Measurements from ENCODE around the gene ITPKC.
"Not testable (repeated sequence)": the region's sequence is repeated elsewhere in the genome, so short reads cannot be mapped to it uniquely, and the experiment has no call there.

ITPKC gene

GRCh38 chr19:40776932-40777644 lies 60.2 kb downstream of the ITPKC start:
- H3K27ac Mint-ChIP-seq, result peak overlapping the region; percentile 92 to 99
- H3K27me3 Mint-ChIP-seq, result no peaks in the 10 kb centered on the region
- peaks cover 62% of the 10 kb centered on the region for H3K4me1 Mint-ChIP-seq
- ATAC-seq (peak; percentile 83), DNase-seq (peak; percentile 83 to 94)
- peak overlapping the region; percentile 89 to 95 for H3K4me3 Mint-ChIP-seq
- H3K9me3 Mint-ChIP-seq, result no peaks in the 10 kb centered on the region

- Mint-ChIP-seq H3K9me3 (no peaks in the 10 kb centered on the region), H3K27me3 (no peaks in the 10 kb centered on the region)
Measured at GRCh38 chr19:40777645-40777936, 60.7 kb downstream of the ITPKC start.

GRCh38 chr19:40777937-40778705 lies 61.2 kb downstream of the ITPKC start, which contains the start of gene RAB4B:
TSS of gene RAB4B (plus strand) at chr19:40778247. CDS start at chr19:40778376, 129 bp downstream.
- H3K27ac Mint-ChIP-seq, result peak within 1 kb of the TSS; percentile 92 to 99
- H3K9me3 Mint-ChIP-seq, result no peaks in the 10 kb centered on the region
- ATAC-seq, result peak; percentile 85
- peak; percentile 100 for DNase-seq
- no peaks in the 10 kb centered on the region for H3K27me3 Mint-ChIP-seq
- peak within 1 kb of the TSS; percentile 89 to 95 for H3K4me3 Mint-ChIP-seq
- H3K4me1 Mint-ChIP-seq, result peaks cover 64% of the 10 kb centered on the region

More at GRCh38 chr19:40777645-40777936, 60.7 kb downstream of the ITPKC start:
- Mint-ChIP-seq H3K4me3 (peak overlapping the region; percentile 89 to 95), H3K27ac (peak overlapping the region; percentile 92 to 99), H3K4me1 (peaks cover 64% of the 10 kb centered on the region)
- no peak for DNase-seq
- no peak for ATAC-seq

GRCh38 chr19:40778706-40779284 lies 61.9 kb downstream of the ITPKC start:
- Mint-ChIP-seq H3K4me1 (peaks cover 64% of the 10 kb centered on the region), H3K27ac (peak overlapping the region; percentile 92 to 99), H3K4me3 (peak overlapping the region; percentile 89 to 95), H3K9me3 (no peaks in the 10 kb centered on the region), H3K27me3 (no peaks in the 10 kb centered on the region)
- DNase-seq (no peak), ATAC-seq (no peak)

- DNase-seq, result no peak
- no peaks in the 10 kb centered on the region for H3K9me3 Mint-ChIP-seq
- no peak for ATAC-seq
- peak overlapping the region in 1 of 2 donors; percentile 93 for H3K27ac Mint-ChIP-seq
- peak overlapping the region in 1 of 2 donors; percentile 21 for H3K4me3 Mint-ChIP-seq
- H3K4me1 Mint-ChIP-seq, result peaks cover 57% of the 10 kb centered on the region
- H3K27me3 Mint-ChIP-seq, result no peaks in the 10 kb centered on the region
Measured at GRCh38 chr19:40780582-40780981, 63.7 kb downstream of the ITPKC start.

- Mint-ChIP-seq H3K4me1 (peaks cover 54% of the 10 kb centered on the region), H3K9me3 (no peaks in the 10 kb centered on the region), H3K4me3 (no peak overlapping the region), H3K27ac (no peak overlapping the region), H3K27me3 (no peaks in the 10 kb centered on the region)
- no peak for DNase-seq
- no peak for ATAC-seq
Measured at GRCh38 chr19:40781140-40781539, 64.2 kb downstream of the ITPKC start.

- Mint-ChIP-seq H3K27ac (no peak overlapping the region), H3K4me3 (no peak overlapping the region)
Measured at GRCh38 chr19:40783711-40784110, 66.8 kb downstream of the ITPKC start.

GRCh38 chr19:40784146-40784545 lies 67.2 kb downstream of the ITPKC start:
- peaks cover 43% of the 10 kb centered on the region for H3K4me1 Mint-ChIP-seq
- H3K27ac Mint-ChIP-seq, H3K27me3 Mint-ChIP-seq, H3K4me3 Mint-ChIP-seq, H3K9me3 Mint-ChIP-seq, DNase-seq, ATAC-seq: not testable (repeated sequence)

More at GRCh38 chr19:40783711-40784110, 66.8 kb downstream of the ITPKC start:
- H3K4me1 Mint-ChIP-seq, result peaks cover 47% of the 10 kb centered on the region
- H3K27me3 Mint-ChIP-seq, result no peaks in the 10 kb centered on the region
- DNase-seq (no peak), ATAC-seq (no peak)
- H3K9me3 Mint-ChIP-seq, result no peaks in the 10 kb centered on the region

- ATAC-seq (peak; percentile 50), DNase-seq (no peak)
- Mint-ChIP-seq H3K27ac (peak overlapping the region in 1 of 2 donors; percentile 79), H3K9me3 (no peaks in the 10 kb centered on the region), H3K4me1 (peaks cover 42% of the 10 kb centered on the region), H3K27me3 (no peaks in the 10 kb centered on the region), H3K4me3 (no peak overlapping the region)
Measured at GRCh38 chr19:40785526-40785925, 68.6 kb downstream of the ITPKC start.

- no peaks in the 10 kb centered on the region for H3K9me3 Mint-ChIP-seq
- DNase-seq (no peak), ATAC-seq (no peak)
- H3K4me3 Mint-ChIP-seq, result no peak overlapping the region
- no peaks in the 10 kb centered on the region for H3K27me3 Mint-ChIP-seq
- peak overlapping the region; percentile 6 to 60 for H3K27ac Mint-ChIP-seq
- H3K4me1 Mint-ChIP-seq, result peaks cover 38% of the 10 kb centered on the region
Measured at GRCh38 chr19:40786060-40787037, 69.4 kb downstream of the ITPKC start.
